ENCODE results near the gene RABGAP1. TPM values are rescaled to one million over a fixed set of nuclear protein-coding genes. Genes with fewer than 3 reads are reported as not detected.

RABGAP1 gene
- total RNA-seq, 1 experiment from 2014 or later = 55.4 TPM

DNA sequence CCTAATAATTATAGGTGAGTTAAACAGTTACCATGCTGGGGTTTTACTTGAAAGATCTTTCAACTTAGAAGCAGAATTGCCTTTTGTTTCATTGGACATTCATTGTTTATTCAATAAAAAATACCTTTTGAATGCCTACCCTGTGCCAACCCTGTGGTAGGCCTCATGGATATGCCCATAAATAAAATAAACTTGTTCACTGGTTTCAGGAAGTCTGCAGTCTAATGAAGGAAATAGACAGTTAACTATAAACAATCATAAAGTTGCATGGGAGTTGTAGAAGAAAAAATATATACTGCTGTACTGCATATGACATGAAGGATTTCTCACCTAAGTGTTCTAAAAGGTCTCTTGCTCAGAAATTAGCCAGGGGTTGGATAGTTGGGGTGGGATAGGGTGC lies 87.3 kb downstream of the RABGAP1 start:
- no peak overlapping the region for H3K4me3 Mint-ChIP-seq (ENCODE audit: unreplicated experiment)
- H3K4me1 Mint-ChIP-seq (ENCODE audit: low read depth, unreplicated experiment) = peaks cover 9% of the 10 kb centered on the region
- TF ChIP-seq, protein P1, sequence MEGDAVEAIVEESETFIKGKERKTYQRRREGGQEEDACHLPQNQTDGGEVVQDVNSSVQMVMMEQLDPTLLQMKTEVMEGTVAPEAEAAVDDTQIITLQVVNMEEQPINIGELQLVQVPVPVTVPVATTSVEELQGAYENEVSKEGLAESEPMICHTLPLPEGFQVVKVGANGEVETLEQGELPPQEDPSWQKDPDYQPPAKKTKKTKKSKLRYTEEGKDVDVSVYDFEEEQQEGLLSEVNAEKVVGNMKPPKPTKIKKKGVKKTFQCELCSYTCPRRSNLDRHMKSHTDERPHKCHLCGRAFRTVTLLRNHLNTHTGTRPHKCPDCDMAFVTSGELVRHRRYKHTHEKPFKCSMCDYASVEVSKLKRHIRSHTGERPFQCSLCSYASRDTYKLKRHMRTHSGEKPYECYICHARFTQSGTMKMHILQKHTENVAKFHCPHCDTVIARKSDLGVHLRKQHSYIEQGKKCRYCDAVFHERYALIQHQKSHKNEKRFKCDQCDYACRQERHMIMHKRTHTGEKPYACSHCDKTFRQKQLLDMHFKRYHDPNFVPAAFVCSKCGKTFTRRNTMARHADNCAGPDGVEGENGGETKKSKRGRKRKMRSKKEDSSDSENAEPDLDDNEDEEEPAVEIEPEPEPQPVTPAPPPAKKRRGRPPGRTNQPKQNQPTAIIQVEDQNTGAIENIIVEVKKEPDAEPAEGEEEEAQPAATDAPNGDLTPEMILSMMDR (IDR thresholded peaks at IDR 0.05; ENCODE audit: insufficient read depth in 1 of 2, low read depth in 1 of 2, low read length in 1 of 2, severe bottlenecking in 1 of 2, unreplicated experiment in 1 of 2) = no peak
- H3K27me3 Mint-ChIP-seq (ENCODE audit: insufficient read depth, unreplicated experiment) = no peaks in the 10 kb centered on the region
- H3K9me3 Mint-ChIP-seq (ENCODE audit: unreplicated experiment) = no peaks in the 10 kb centered on the region
- BruUV-seq (replicated peaks) = no TSS peak
- Histone ChIP-seq H3K9me3 (no peaks in the 10 kb centered on the region), H3K4me1 (peaks cover 11% of the 10 kb centered on the region), H3K4me3 (ENCODE audit: low read depth, low read length) (no peak overlapping the region), H3K36me3 (ENCODE audit: control insufficient read depth, insufficient read depth, low read length) (peaks cover 2% of the 10 kb centered on the region; the same call in 1 of the 2 replicates), H3K27me3 (replicated peaks; ENCODE audit: control insufficient read depth, insufficient read depth, low read length) (no peaks in the 10 kb centered on the region)
- ChIA-PET POLR2A (no interaction called here), CTCF (no interaction called here)
- intact Hi-C loops (cut with micrococcal nuclease; ENCODE audit: unreplicated experiment) = no loop called here
- no peak overlapping the region for H3K27ac Mint-ChIP-seq (ENCODE audit: unreplicated experiment)
- DNase-seq = no peak
- peaks cover 49% of the 10 kb centered on the region for H3K36me3 Mint-ChIP-seq (ENCODE audit: insufficient read depth, unreplicated experiment)

DNA sequence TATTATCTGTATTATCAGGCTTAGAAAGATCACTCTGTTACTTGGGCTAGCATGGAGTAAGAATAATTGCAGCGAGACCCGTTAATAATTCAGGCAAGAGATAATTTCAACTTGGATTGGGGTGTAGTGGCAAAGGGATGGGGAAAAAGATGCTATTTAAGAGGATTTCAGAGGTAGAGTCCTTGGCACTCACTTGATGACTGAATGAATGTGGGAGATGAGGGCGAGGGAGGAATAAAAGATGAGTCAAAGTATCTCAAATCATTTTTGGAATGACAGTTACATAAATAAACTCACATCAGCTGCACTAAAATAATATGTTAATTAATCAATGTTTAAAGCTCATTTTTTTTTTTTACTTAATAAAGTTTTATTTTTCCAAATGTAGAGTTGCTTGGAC lies 88.2 kb downstream of the RABGAP1 start:
- H3K4me3 Mint-ChIP-seq (ENCODE audit: unreplicated experiment) = no peak overlapping the region
- H3K4me3 ChIP-seq (ENCODE audit: low read depth, low read length) = no peak overlapping the region

DNA sequence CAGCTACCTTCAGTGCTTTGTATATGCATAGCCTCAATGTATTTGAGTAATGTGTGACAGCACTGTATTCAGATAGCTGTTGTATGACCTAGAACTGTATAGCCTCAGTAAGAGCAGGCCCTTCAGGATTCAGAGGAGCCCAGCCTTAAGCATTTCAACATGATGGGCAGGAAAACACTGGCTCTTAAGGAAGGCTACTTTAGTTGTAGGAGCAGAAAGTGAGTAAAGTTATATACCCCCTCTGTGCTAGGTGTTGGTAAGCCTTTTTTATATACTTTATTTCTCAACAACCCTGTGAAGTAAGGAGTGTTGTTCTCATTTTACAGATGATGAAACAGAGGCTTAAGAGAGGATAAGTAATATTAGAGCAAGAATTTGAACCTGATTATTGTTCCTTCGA lies 91.1 kb downstream of the RABGAP1 start:
- Mint-ChIP-seq H3K9me3 (ENCODE audit: unreplicated experiment) (no peaks in the 10 kb centered on the region), H3K36me3 (ENCODE audit: insufficient read depth, unreplicated experiment) (peaks cover 50% of the 10 kb centered on the region), H3K27ac (ENCODE audit: unreplicated experiment) (no peak overlapping the region), H3K4me3 (ENCODE audit: unreplicated experiment) (no peak overlapping the region), H3K4me1 (ENCODE audit: low read depth, unreplicated experiment) (peaks cover 1% of the 10 kb centered on the region), H3K27me3 (ENCODE audit: insufficient read depth, unreplicated experiment) (no peaks in the 10 kb centered on the region)
- DNase-seq = no peak
- TF ChIP-seq, protein P1 (IDR thresholded peaks at IDR 0.05; ENCODE audit: insufficient read depth in 1 of 2, low read depth in 1 of 2, low read length in 1 of 2, severe bottlenecking in 1 of 2, unreplicated experiment in 1 of 2) = no peak
- POLR2A ChIA-PET = interaction anchor here (0.6 kb wide), 1 partner anchor 204 kb away, joined by 7 read pairs; no protein-coding TSS in a partner anchor
- Histone ChIP-seq H3K9me3 (no peaks in the 10 kb centered on the region), H3K27me3 (replicated peaks; ENCODE audit: control insufficient read depth, insufficient read depth, low read length) (no peaks in the 10 kb centered on the region), H3K4me3 (ENCODE audit: low read depth, low read length) (no peak overlapping the region), H3K36me3 (ENCODE audit: control insufficient read depth, insufficient read depth, low read length) (peaks cover 2% of the 10 kb centered on the region; the same call in 1 of the 2 replicates), H3K4me1 (peaks cover 4% of the 10 kb centered on the region; the same call in 1 of the 2 replicates)
- CTCF ChIA-PET = no interaction called here
- no TSS peak for BruUV-seq (replicated peaks)
- intact Hi-C loops (cut with micrococcal nuclease; ENCODE audit: unreplicated experiment) = no loop called here

More for the DNA sequence above, 88.2 kb downstream of the RABGAP1 start:
- H3K4me1 Mint-ChIP-seq (ENCODE audit: low read depth, unreplicated experiment) = peaks cover 9% of the 10 kb centered on the region
- H3K27me3 Mint-ChIP-seq (ENCODE audit: insufficient read depth, unreplicated experiment) = no peaks in the 10 kb centered on the region
- TF ChIP-seq, protein P1 (IDR thresholded peaks at IDR 0.05; ENCODE audit: insufficient read depth in 1 of 2, low read depth in 1 of 2, low read length in 1 of 2, severe bottlenecking in 1 of 2, unreplicated experiment in 1 of 2) = no peak
- intact Hi-C loops (cut with micrococcal nuclease; ENCODE audit: unreplicated experiment) = no loop called here
- peaks cover 11% of the 10 kb centered on the region for H3K4me1 ChIP-seq
- ChIA-PET POLR2A (no interaction called here), CTCF (no interaction called here)
- H3K36me3 ChIP-seq (ENCODE audit: control insufficient read depth, insufficient read depth, low read length) = peaks cover 2% of the 10 kb centered on the region; the same call in 1 of the 2 replicates
- H3K9me3 ChIP-seq = no peaks in the 10 kb centered on the region
- peaks cover 52% of the 10 kb centered on the region for H3K36me3 Mint-ChIP-seq (ENCODE audit: insufficient read depth, unreplicated experiment)
- H3K9me3 Mint-ChIP-seq (ENCODE audit: unreplicated experiment) = no peaks in the 10 kb centered on the region
- DNase-seq = no peak
- no TSS peak for BruUV-seq (replicated peaks)
- H3K27me3 ChIP-seq (replicated peaks; ENCODE audit: control insufficient read depth, insufficient read depth, low read length) = no peaks in the 10 kb centered on the region
- H3K27ac Mint-ChIP-seq (ENCODE audit: unreplicated experiment) = no peak overlapping the region
